ENCODE data around the gene RAB3IL1.

RAB3IL1 gene

DNA sequence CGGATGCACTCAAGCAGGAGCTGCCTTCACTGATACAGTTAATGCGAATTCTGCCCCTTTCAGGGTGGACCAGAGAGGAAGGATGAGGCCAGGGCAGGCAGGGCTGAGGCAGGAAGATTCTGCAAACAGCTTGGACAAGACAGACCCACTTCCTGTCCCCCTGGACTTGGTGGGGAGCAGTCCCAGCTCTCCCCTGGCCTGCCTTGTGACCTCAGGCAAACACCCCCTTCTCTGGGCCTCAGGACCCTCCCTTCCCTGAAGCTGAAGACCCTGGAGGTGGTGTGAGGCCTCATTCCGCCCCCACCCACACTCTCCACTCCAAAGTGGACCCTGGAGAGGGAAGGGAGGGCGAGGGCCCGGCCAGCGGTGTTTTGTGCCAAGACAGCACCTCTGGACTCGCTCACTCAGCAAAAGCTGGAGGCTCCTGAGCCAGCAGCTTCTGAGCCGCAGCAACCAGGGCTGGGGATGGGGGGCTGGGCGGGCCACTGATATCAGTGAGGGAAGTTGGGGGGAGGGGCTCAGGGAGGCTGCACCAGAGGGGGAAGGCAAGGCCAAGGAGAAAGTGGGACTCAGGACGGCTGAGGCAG is 8.5 kb downstream of the RAB3IL1 start:
- H3K4me3 ChIP-seq (replicated peaks; ENCODE audit: insufficient read depth, low read length): no peak overlapping the region
- no peak for TF ChIP-seq SPI1 (IDR thresholded peaks at IDR 0.05; ENCODE audit: borderline replicate concordance, low read depth)
- TF ChIP-seq, protein P1, sequence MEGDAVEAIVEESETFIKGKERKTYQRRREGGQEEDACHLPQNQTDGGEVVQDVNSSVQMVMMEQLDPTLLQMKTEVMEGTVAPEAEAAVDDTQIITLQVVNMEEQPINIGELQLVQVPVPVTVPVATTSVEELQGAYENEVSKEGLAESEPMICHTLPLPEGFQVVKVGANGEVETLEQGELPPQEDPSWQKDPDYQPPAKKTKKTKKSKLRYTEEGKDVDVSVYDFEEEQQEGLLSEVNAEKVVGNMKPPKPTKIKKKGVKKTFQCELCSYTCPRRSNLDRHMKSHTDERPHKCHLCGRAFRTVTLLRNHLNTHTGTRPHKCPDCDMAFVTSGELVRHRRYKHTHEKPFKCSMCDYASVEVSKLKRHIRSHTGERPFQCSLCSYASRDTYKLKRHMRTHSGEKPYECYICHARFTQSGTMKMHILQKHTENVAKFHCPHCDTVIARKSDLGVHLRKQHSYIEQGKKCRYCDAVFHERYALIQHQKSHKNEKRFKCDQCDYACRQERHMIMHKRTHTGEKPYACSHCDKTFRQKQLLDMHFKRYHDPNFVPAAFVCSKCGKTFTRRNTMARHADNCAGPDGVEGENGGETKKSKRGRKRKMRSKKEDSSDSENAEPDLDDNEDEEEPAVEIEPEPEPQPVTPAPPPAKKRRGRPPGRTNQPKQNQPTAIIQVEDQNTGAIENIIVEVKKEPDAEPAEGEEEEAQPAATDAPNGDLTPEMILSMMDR (IDR thresholded peaks at IDR 0.05; ENCODE audit: insufficient read depth, low read length): no peak
- TF ChIP-seq, protein P2, sequence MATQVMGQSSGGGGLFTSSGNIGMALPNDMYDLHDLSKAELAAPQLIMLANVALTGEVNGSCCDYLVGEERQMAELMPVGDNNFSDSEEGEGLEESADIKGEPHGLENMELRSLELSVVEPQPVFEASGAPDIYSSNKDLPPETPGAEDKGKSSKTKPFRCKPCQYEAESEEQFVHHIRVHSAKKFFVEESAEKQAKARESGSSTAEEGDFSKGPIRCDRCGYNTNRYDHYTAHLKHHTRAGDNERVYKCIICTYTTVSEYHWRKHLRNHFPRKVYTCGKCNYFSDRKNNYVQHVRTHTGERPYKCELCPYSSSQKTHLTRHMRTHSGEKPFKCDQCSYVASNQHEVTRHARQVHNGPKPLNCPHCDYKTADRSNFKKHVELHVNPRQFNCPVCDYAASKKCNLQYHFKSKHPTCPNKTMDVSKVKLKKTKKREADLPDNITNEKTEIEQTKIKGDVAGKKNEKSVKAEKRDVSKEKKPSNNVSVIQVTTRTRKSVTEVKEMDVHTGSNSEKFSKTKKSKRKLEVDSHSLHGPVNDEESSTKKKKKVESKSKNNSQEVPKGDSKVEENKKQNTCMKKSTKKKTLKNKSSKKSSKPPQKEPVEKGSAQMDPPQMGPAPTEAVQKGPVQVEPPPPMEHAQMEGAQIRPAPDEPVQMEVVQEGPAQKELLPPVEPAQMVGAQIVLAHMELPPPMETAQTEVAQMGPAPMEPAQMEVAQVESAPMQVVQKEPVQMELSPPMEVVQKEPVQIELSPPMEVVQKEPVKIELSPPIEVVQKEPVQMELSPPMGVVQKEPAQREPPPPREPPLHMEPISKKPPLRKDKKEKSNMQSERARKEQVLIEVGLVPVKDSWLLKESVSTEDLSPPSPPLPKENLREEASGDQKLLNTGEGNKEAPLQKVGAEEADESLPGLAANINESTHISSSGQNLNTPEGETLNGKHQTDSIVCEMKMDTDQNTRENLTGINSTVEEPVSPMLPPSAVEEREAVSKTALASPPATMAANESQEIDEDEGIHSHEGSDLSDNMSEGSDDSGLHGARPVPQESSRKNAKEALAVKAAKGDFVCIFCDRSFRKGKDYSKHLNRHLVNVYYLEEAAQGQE (IDR thresholded peaks at IDR 0.05; ENCODE audit: insufficient replicate concordance, low read depth): no peak
- no peak for TF ChIP-seq GABPA (IDR thresholded peaks at IDR 0.05; ENCODE audit: low read depth)
- no peak for TF ChIP-seq POLR2AphosphoS5 (IDR thresholded peaks at IDR 0.05; ENCODE audit: low read depth)
- no peaks in the 10 kb centered on the region for H3K27me3 ChIP-seq (ENCODE audit: insufficient read depth, poor library complexity, severe bottlenecking)
- no peak for DNase-seq (ENCODE audit: low read depth in 1 of 2, low spot score in 1 of 2)
- H3K27ac ChIP-seq (replicated peaks): no peak overlapping the region

DNA sequence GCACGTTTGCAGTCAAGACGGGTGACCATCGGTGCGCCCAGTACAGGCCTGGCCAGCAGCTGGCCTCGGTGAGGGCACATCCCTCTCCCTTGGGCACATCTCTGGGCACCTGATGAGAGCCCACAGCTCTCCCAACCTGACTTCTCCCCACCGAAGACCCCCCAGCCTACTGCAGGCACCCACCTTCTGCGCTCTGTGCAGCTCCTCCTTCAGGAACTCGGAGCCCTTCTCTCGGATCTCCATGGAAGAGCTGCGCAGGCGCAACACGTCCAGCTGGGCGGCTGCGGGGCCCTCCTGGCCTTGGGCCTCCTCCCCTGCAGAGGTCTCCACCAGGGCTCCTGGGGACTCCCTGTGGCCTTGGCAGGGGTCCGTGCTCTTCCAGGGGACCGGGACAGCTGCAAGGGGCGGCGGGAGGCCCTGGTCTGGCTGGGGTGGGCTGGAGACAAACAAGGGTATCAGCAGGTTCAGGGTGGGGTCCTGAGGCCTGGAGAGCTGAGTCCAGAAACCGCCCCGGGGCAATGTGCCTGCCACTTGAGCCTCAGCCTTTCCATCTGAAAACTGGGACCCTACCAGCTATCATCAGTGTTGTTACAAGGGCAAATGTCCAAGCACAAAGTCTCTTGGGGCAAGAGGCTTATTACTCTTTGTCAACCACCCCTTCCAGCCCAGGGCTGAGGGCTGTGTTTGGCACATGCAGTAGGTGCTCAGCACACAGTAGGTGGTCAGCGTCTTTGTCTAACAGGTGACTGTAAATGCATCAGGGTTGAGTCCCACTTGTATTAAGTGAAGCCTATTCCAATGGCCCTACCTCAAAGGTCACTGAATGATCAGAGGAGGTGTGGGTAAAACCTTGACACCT is 9.3 kb downstream of the RAB3IL1 start:
- Histone ChIP-seq H3K4me3 (replicated peaks; ENCODE audit: insufficient read depth, low read length) (no peak overlapping the region), H3K27ac (replicated peaks) (no peak overlapping the region), H3K27me3 (ENCODE audit: insufficient read depth, poor library complexity, severe bottlenecking) (no peaks in the 10 kb centered on the region)
- DNase-seq (ENCODE audit: low read depth in 1 of 2, low spot score in 1 of 2): no peak
- TF ChIP-seq POLR2AphosphoS5 (IDR thresholded peaks at IDR 0.05; ENCODE audit: low read depth) (no peak), GABPA (IDR thresholded peaks at IDR 0.05; ENCODE audit: low read depth) (no peak), SPI1 (IDR thresholded peaks at IDR 0.05; ENCODE audit: borderline replicate concordance, low read depth) (no peak)
- TF ChIP-seq, protein P2 (IDR thresholded peaks at IDR 0.05; ENCODE audit: insufficient replicate concordance, low read depth): no peak
- TF ChIP-seq, protein P1 (IDR thresholded peaks at IDR 0.05; ENCODE audit: insufficient read depth, low read length): no peak

DNA sequence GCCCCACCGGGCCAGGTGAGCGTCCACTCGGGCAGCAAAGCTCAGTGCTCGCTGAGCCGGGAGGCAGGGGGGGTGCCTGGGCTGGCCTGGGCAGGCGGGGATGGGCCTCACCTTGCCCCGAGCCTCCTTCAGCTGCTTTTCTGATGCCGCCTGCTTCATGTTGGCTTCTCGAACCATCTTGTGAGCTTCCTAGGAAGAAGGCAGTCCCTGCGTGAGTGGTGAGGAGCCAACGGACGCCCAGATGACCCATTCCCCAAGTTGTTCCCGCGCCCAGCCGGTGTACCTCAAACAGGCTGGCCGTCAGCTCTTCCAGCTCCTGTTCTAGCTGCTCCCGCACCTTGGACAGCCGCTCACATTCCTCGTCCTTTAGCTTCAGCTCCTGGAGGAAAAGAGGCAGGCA is 10.1 kb downstream of the RAB3IL1 start:
- DNase-seq (ENCODE audit: low read depth in 1 of 2, low spot score in 1 of 2): no peak
- Histone ChIP-seq H3K4me3 (replicated peaks; ENCODE audit: insufficient read depth, low read length) (no peak overlapping the region), H3K27ac (replicated peaks) (no peak overlapping the region), H3K27me3 (ENCODE audit: insufficient read depth, poor library complexity, severe bottlenecking) (no peaks in the 10 kb centered on the region)
- TF ChIP-seq POLR2AphosphoS5 (IDR thresholded peaks at IDR 0.05; ENCODE audit: low read depth): no peak
- TF ChIP-seq SPI1 (IDR thresholded peaks at IDR 0.05; ENCODE audit: borderline replicate concordance, low read depth): no peak
- TF ChIP-seq, protein P1 (IDR thresholded peaks at IDR 0.05; ENCODE audit: insufficient read depth, low read length): no peak
- no peak for TF ChIP-seq GABPA (IDR thresholded peaks at IDR 0.05; ENCODE audit: low read depth)
- TF ChIP-seq, protein P2 (IDR thresholded peaks at IDR 0.05; ENCODE audit: insufficient replicate concordance, low read depth): no peak

Measured in HL-60 (cell line).